OCI-M2 (cell line): ENCODE results near the gene LMLN.
"Not testable (repeated sequence)": the region's sequence is repeated elsewhere in the genome, so short reads cannot be mapped to it uniquely, and the experiment has no call there.

Experiments
- DNase-seq: peaks from one replicate; lab custom pipeline; 2025; ENCODE audit not compliant: unreplicated experiment; lab: John Stamatoyannopoulos, UW

Gene LMLN

GRCh38 chr3:198076722-198077308 lies 116.8 kb downstream of the LMLN start:
- DNase-seq: no peak

DNA sequence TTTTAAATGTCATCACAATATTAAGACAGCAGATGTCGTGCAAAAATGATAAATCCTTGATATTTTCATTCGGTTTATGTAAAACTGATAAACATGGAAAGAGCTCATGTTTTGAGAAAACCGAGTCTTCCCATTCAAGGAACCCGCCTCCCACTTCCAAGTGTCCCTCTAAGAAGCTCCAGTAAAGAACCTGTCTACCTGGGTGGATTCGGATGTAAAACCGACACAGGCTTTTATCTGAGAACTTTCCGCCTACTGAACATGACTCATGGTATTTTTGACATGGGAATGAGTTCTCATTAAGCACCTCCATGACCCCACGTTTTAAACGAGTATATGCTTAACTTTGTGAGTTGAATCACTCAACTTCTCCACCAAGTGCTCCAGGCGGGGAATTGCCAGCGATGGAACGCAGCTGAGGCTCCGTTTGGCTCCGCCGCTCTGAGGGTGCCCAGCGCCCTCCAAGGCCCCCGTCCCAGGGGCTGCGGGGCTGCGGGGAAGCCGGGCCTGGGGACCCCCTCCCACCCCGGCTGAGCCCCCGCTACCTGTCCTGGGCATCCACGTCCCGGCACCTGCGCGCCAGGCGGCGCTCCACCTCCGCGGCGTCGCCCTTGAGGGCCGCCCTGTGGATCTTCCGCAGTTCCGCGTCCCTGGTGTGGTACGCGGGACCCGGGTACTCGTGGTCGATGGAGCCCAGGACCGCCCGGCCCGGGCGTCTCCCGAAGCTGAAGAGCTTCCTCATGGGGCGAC lies 119.9 kb downstream of the LMLN start:
- no peak for DNase-seq

GRCh38 chr3:198080521-198081384 lies 120.7 kb downstream of the LMLN start:
- DNase-seq: no peak

DNA sequence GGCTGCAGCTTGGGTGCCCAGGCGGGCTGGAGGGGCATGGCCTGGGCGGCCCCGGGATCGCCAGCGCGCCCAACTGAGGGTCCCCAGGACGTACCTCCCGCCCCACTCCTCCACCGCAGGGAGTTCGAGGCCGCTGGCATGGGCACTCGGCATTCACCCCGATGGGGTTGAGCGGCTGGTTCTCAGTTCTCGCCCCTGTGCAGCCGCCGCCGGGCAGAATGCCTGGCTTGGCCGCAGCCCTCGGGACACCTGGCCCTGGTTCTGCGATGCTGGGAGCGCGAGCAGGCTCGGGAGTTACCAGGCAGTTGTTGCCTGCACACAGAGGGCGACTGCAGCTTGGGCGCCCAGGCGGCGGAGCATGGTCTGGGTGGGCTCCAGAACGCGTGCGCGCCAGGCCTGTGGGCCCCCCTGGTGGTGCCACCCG lies 121.4 kb downstream of the LMLN start:
- no peak for DNase-seq

DNA sequence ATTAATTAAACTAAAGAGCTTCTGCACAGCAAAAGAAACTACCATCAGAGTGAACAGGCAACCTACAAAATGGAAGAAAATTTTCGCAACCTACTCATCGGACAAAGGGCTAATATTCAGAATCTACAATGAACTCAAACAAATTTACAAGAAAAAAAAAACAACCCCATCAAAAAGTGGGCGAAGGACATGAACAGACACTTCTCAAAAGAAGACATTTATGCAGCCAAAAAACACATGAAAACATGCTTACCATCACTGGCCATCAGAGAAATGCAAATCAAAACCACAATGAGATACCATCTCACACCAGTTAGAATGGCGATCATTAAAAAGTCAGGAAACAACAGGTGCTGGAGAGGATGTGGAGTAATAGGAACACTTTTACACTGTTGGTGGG lies 122.2 kb downstream of the LMLN start:
- not testable (repeated sequence) for DNase-seq

DNA sequence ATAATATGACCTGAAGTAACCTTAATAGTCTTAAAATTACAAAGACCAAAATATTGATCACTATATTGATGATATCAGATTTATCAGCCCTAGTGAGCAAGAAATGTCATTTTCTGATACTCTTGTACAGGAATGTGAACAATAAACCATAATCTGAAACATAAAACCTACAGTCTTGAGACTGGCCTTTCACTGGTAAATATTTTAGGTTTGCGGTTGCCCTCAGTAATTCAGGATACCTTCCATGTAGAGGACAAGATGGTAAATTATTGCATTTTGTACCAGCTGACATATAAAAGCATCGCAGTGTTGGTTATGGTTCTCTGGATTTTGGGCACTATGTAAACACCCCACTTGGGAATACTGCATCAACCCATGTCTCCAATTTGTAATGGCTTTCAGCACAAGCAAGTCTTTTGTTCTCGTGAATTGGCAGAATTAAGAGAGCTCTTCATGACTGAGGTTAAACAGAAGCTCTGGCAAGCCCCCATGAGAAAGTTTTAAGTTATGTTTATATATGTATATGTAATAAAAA lies 128.5 kb downstream of the LMLN start:
- DNase-seq: no peak

GRCh38 chr3:198090795-198091332 lies 130.8 kb downstream of the LMLN start:
- no peak for DNase-seq

DNA sequence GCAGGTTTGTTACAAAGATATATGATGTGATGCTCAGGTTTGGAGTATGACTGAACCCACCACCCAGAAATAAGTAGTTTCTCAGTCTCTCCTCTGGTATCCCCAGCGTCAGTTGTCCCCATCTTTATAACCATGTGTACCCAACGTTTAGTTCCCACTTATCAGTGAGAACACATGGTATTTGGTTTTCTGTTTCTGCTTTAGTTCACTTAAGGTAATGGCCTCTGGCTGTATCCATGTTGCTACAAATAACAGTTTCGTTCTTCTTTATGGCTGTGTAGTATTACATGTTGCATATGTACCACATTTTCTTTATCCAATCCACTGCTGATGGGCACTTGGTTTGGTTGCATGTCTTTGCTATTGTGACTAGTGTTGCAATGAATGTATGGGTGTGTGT lies 132.3 kb downstream of the LMLN start:
- DNase-seq: no peak

DNA sequence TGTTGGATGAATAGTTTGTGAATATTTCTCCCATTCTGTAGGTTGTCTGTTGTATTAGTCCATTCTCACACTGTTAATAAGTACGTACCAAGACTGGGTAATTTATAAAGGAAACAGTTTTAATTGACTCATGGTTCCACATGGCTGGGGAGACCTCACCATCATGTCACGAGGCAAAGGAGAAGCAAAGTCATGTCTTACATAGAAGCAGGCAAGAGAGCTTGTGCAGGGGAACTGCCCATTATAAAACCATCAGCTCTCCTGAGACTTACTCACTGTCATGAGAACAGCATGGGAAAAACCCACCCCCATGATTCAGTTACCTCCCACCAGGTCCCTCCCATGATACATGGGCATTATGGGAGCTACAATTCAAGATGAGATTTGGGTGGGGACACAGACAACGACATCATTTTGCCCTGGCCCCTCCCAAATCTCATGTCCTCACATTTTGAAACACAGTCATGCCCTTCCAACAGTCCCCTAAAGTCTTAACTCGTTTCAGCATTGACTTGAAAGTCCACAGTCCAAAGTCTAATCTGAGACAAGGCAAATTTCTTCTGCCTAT lies 133.2 kb downstream of the LMLN start:
- no peak for DNase-seq
